GM19438 (cell line): ENCODE results near the gene SELENOS.
"Not testable (repeated sequence)": the region's sequence is repeated elsewhere in the genome, so short reads cannot be mapped to it uniquely, and the experiment has no call there.

Source experiments
- ATAC-seq: cut with Tn5 transposase; IDR thresholded peaks from one replicate; pipeline ENCODE4 v1.9.1; 2021; ENCODE audit warnings: low read depth; ENCODE audit not compliant: unreplicated experiment

Gene SELENOS

DNA sequence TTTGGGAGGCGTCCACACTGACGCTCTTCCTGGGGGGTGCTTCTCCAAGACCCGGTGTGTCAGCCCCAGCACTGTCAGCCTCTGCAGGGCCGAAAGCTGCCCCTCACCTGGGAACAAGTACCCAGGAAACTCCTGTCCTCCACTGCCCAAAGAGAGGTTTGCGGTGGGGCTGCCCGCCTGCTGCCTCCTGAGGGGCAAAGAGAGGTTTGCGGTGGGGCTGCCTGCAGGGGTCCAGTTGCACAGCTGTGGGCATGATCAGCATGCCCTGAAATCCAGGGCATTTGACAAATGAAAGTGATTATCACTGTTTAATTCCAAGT lies 32.8 kb upstream of the SELENOS start:
- no peak for ATAC-seq

DNA sequence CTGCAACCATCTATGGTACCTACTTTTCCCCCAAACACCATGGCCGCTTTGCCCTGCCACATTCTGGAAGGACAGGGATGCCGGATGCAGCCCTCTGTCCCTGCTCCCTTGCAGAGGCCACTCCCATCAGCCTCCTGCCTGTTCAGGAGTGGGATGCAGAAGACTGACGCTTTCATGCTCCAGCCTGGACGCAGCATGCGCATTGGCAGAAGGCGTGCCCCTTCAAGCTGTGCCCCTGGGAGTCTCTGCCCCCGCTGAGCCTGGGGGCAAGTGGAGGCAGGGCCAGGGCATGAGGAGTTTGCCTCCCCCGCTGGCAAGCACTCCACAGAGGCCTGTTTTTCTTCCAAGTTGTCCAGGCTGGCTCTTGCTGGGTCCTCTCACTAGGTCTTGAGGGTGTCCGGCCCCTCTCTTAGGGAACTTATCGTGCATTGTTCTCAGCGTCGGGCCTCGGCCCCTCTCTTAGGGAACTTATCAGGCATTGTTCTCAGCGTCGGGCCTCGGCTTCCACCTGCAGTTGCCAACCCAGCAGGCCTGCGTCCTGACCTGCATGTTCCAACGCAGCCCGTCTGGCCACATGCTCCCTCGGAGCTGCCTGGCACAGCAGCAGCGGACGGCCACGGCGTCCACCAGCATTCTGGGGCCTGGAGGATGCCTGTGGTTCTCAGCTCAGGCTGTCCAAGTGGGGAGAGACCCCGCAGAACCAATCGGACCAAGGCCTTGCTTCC lies 32.3 kb upstream of the SELENOS start:
- ATAC-seq, result no peak

DNA sequence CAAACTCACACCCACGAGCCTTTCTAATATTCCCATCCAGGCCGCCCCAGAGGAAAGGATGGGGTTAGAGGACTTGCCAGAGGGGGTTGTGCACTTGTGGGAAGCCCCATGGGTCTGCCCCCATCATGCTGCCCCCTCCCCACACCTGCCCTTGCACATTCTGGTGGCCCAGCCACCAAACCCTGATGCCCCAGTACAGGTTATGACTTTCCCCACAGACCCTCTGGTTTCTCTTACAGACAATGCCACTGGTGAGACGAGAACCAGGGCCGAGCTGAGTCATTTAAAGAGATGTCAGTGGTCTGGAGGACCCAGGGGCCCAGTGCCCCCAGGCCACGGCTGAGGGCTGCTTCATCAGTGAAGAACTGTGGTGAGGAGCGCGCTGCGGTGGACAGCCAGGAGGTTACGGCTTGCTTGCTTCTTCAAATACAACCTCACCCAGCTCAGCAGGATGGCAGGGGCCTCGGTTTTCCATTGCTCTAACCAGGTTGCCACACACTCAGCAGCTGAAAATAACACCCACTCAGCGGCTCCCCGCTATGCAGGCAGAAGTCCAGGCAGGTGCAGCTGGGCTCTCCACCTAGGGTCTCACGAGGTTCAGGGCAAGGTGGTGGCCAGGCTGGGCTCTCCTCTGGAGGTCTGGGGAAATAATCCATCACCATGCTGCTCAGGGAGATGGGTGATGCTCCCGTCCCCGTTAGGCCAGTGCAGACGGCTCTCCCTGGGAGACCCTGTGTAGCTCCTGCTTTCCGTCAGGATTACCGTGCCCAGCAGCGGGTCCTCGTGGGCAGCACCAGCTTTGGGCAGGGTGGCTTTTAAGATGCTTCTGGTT lies 31.5 kb upstream of the SELENOS start:
- ATAC-seq, result no peak

DNA sequence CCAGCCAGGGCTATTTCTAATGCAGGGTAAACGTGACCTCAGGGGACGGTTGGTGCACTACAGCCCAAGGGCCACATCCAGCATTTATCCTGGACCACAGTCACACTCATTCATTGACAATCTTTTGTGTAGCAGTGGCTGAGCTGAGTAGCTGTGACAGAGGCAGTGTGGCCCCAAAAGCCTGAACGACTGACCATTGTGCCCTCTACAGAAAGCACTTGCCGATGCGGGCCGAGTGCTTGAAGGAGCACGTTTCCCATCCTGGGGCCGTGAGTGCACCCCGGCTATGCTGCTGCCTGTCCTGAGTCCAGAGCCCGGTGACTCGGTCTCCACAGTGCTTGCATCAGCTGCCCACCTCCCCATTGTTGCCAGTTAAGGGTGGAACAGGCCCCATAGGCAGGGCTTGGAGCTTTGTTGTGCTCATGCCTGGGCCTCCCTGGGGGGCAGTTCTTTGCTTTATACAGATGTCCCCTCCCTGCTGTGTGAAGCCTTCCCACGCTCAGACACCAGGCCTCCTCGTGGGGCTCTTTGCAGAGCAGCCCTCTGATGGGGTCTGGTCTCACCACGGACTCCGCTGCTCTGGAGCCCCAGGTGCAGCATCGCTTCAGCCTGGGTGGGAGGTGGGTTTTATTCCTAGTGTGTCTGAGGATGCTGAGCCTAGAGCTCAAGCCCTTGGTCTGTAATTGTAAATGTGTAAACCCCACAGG lies 30.8 kb upstream of the SELENOS start:
- ATAC-seq, result no peak

DNA sequence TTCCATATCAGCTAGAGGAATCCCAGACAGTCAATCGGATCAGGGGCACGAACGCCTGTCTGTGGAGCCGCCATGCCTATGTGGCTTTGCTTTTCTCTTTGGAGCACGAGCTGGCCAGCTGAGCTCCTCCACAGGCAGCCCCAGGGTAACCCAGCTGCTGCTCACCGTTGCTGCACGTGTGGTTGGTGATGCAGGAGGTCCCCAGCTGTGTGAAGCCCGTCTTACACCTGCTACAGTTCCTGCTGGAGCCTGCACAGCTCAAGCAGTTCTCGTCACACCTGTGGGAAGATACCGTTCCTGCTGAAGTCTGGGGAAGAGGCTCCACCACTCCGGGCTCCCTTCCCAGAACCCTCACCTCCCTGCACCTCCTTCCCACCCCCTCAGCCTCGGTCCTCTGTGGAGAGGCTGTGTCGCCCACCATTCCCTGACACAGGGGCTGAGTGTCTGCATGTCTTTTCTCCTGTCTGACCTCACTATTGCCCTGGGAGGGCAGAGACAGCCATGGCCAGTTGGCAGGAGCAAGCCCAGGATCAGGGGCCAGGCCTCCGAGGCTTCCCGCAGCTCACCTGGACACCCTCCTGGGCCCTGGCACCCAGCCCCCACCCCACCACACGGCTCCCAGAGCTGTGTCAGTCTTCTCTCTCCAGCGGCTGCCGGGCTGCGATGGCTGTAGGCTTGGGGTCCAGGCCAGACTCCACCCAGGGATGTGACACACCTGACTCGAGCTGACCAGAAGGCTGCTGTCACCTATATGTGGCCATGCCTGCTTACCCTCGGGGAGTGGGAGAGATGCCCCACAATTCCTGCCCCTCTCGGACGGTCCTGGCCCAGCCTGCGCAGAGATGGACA lies 30.0 kb upstream of the SELENOS start:
- no peak for ATAC-seq

DNA sequence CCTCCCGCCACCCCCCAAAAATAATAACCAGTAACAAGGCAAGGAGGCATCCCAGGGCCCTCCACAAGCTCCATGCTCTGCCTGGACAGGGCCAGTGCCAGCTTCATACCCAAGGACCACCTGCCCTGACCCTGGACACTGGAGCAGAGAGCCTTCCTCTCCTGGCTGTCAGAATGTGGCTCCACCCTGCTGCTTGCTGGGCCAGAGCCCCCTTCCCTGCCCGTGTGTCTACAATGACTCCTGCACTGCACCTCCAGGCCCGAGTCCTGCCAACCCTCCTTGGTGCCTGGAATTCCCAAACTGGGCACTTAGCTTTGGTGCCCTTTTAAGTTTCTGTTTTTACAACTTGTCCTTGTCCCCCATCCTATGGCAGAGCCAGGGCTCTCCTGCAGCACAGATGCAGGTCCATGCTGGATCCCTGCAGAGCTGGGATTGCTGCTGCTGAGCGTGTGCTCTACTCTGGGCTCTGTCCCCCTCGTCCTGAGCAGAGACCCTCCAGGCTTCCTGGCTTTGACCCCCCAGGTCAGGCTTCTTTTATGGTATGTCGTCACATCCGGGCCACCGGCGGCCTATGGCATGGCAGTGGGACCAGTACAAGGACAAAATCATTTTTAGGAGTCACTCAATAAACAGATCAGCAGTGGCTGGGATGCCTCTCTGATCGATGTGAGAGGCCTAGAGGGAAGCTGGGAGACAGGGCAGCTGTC lies 29.2 kb upstream of the SELENOS start:
- ATAC-seq, result no peak

DNA sequence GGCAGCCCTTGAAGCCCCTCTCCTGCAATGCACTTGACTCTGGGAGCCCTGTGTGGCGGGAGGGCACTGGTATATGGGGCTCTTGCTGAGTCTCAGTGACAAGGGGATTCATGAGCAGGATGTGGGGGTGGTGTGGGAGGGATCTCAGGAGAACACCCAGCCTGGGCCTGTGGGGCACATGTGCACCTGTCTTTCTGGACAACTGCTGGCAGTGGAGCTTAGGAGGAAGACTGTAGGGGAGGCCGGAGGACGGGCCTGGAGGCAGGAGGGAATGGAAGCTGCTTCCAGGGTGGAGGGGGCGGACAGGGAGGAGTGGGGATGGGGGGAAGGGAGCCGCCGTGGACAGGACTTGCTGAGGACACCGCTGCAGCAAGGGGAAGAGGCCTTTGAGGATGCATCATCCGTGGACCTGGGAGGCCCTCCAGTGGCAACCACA lies 28.6 kb upstream of the SELENOS start:
- no peak for ATAC-seq

DNA sequence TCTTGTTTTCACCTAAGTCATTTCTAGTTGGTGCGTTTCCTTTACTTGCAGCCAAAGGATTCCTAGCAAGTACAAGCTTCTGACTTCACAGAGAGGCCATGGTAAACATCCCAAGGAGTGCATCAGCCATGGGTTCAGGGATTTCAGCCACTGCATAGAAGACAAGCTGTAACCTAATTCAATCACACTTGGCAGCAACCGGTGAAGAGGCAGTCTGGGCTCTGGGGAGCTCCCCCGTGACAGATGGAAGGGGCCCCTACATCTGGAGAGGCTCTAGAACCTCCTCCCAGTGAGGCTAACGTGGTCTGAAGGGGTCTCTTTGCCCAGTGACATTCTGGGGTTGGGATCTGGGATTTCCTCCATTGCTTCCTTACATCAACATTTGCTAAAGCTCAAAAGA lies 26.1 kb upstream of the SELENOS start:
- no peak for ATAC-seq

DNA sequence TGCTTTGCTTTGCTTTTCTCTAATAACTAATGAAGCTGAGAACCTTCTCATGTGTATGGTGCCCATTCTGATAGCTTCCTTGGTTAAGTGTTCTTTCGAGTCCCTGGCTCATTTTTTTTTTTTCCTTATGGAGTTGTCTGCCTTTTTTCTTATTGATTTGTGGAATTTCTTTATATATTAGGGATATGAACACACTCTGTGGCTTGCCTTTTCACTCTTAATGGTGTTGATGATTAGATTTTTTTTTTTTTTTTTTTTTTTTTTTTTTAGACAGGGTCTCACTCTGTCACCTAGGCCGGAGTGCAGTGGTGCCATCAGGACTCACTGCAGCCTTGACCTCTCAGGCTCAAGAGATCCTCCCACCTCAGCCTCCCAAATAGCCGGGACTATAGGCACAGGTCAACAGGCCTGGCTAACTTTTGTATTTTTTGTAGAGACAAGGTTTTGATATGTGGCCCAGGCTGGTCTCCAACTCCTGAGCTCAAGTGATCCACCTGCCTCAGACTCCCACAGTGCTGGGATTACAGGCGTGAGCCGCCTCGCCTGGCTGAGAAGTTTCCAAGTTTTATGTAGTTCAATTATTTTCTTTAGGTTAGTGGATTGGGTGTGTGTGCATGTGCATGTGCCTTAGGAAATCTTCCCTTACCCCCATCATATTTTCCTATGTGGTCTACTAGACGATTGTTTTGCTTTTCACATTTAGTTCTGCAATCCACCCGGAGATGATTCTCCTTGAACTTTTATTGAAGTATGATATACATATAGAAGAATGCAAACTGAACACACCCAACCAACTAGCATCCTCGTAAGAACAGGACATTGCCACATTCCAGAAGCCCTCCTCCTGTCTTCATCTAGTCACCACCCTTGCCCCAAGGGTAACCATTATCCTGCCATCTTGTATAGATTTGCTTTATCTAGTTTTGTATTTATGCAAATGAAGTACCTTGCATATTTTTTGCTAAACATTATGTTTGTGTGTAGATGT lies 19.4 kb upstream of the SELENOS start:
- no peak for ATAC-seq

DNA sequence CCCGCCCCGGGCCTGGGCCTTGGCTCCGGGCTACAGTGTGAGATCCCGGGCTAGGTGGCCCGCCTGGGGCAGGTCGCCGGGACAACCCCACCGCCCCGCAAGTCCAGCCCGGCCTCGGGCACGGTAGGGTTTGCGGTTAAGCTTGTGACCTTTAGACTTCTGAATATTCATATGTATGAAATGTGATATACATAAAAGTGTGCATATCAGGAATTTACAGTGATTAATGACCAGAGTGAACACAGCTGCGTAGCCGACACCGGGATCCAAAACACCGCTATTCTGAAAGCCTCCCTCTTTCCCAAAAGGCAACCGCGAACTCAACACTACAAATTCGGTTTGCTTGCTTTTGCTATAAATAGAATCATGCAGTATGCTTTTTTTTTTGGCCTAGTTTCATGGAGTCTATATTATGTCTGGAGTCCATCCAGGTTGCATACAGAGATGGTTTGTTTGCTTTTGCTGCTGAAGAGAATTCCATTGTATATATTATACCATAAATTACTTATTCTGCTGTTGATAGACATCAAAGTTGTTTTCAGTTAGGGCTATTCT lies 18.4 kb upstream of the SELENOS start:
- ATAC-seq, result no peak

DNA sequence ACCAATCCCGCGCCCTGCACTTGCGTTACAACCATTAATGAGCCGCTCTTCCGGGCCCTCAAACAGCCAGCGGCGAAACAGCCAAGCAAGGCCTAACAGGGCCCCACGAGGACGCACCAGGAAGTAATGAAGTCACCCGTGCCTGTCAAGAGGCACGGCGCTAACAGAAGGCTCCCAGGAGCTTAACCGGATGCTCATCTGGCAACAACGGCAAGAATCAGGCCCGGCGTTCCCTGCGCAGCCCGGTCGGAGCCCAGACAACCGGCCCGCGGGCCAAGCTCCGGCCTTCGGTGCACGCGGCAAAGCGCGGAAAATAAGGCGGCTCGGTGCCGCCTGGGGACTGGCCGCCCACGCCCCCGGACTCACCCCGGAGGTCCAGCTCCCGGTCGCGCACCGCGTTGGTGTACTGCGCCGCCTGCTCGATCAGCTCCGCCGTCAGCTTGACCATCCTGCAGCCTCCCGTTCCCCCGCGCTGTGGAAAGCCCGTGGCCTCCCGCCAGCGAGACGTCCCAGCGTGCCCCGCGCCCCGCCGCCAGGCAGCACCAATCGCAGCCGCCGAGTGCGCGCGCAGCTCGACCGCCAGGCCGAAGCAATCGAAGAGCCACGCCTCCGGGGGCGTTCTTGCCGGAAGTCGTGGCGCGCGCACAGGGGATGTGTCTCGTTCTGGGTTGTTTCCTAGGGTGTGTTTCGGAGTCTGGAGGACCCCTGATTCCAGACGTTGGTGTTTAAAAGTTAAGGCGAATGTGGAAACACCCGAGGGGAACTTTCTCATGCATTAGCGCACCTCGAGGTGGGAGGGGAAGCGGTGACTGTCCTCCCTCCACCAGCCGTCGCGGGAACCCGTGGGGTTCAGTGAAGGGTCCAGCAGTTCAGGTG lies 17.7 kb upstream of the SELENOS start, which contains the start of gene SNRPA1:
Gene SNRPA1 (minus strand): TSS at position 518 of the 876 bp plus-strand sequence. CDS start 70 bp downstream, at position 448.
- peak; percentile 73 for ATAC-seq

DNA sequence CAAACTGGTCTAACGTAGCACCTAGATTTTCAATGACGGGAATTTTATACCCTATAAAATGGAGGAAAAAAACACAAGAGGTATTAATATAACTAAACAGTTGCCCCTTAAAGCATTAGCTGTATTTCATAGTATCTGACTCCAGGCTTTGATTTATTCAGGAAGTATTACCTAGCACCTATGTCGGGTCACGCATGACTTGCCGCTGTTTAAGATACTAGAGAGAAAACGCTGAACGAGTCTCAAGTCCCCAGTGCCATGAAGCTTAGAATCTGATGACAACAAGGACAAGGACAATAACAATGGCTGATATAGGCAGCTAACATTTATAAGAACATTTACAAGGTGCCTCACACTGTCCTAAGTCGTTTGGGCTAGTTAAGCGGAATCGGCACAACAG lies 15.8 kb upstream of the SELENOS start:
- no peak for ATAC-seq

DNA sequence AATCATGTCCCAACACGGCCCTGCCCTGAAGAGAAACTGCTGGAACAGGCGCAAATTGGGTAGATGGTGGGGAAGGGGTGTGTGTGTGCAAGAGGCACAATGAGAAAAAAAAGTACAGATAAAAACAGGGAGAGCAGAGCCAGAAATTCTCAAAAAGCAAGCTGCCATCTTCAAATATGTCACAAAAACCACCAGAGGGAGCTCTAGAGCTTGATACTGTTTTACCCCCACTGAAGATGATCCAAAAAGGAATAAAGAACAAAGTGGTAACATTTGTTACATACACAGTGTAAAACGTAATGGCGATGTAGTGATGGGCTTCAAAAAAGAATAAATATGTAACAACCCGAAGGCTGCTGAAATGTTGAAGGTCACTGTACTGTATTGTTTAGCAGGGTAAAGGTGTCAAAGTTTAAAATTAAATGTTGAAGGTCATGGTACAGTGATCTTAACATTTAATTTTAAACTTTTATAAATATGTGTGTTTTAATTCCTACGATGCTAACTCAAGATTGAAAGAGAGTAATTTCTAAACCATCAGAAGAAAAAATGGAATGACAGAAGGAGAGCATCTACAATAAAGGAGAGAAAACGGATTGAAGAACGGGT lies 11.7 kb upstream of the SELENOS start:
- no peak for ATAC-seq

DNA sequence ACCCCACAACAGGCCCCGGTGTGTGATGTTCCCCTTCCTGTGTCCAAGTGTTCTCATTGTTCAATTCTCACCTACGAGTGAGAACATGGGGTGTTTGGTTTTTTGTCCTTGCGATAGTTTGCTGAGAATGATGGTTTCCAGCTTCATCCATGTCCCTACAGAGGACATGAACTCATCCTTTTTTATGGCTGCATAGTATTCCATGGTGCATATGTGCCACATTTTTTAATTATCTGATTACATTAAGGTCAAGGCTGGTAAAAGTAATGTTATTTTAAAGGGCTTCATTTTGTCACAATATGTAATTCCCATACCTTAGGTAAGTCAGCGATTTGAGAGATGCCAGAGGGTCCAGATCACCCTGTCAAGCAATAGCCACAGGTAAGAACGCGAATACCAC lies 10.1 kb upstream of the SELENOS start:
- not testable (repeated sequence) for ATAC-seq

DNA sequence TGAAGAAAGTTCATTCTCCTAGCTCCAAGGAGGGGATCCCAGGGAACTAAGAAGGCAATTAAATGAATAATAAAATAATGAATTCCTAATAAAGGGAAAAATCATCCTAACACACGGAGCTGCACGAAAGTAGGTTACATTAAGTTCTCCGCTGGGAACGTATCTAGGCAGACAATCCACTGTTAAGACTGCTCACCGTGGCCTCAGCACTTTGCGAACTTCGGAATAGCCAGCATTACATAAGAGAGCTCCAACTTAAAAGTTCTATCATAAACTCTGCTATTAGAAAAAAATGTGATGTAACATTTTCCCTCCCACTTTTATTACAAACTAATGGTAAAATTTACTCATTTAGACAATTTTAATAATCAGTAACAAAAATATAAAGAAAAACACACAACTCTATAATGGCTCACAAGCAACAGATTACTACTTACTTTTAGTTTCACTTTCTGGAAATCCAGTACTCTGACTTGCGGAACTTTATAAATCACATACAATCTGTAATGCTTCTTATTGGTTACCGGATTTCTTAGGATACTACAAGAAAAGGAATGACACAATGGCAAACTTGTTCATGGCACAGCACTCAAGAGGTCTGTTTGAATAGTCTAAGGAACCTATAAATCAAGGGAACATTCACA lies 9.3 kb upstream of the SELENOS start:
- no peak for ATAC-seq

DNA sequence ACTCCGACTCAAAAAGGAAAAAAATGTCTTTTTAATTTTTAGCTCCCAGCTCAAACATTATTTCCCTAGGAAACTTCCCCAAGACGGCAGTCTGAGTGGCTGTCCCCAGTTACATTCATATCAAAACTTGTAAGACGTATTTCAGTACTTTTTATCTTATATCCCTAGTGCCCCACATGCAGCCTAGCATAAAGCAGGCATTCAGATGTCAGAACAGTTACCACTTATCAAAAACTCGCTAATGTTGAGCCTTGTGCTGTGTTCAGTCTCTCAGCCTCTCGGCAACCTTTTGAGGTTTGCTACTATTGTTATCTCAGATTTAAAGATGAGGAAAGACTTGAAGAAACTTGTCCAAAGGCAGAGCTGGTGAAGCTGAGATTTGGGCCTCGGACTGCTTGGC lies 6.6 kb upstream of the SELENOS start:
- no peak for ATAC-seq

DNA sequence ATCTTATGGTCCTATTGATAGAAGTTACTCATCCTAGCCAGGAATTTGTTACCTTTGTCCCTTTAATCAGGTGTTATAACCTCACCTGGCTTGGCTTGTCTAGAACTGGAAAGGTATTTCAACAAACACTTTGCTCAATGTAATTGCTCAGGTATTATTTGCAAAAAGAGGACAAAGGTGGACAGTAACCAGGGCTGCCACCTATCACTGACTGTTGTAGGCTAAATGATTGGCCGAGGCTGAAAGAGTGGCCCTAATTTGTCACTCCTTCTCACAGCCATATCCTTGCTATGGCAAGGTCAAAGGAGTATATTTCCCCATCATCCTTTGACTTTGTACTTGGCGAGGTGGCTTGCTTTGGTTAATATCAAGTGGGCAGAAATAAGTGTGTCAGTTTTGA lies 2.7 kb upstream of the SELENOS start:
- ATAC-seq, result no peak
